TTC549 (cell line): ENCODE measurements around the gene MSN.
"Not testable (repeated sequence)": the region's sequence is repeated elsewhere in the genome, so short reads cannot be mapped to it uniquely, and the experiment has no call there.

Source experiments
- FAIRE-seq: peaks from 2 replicates; lab custom pipeline; 2012; peaks lifted over from hg19 to GRCh38; lab: Jason Lieb, UNC

Gene MSN

GRCh38 chrX:65667503-65668376 is at the start of gene MSN:
TSS of gene MSN (plus strand) at chrX:65667654. CDS start at chrX:65667842, 188 bp downstream.
- no peak for FAIRE-seq

- not testable (repeated sequence) for FAIRE-seq
These were observed 47.3 kb upstream of the MSN start for GRCh38 chrX:65620096-65620705.

- FAIRE-seq, result no peak
These were observed 36.7 kb upstream of the MSN start for GRCh38 chrX:65630771-65631170.

GRCh38 chrX:65633826-65634225 is 33.6 kb upstream of the MSN start:
- no peak for FAIRE-seq

- no peak for FAIRE-seq
These were observed 32.7 kb upstream of the MSN start for GRCh38 chrX:65634732-65635131.

GRCh38 chrX:65635378-65635777 is 32.1 kb upstream of the MSN start:
- no peak for FAIRE-seq

- no peak for FAIRE-seq
These were observed 31.6 kb upstream of the MSN start for GRCh38 chrX:65635822-65636221.

- FAIRE-seq, result not testable (repeated sequence)
These were observed 31.2 kb upstream of the MSN start for GRCh38 chrX:65636261-65636660.

- FAIRE-seq, result no peak
These were observed 30.1 kb upstream of the MSN start for GRCh38 chrX:65637335-65637734.

- no peak for FAIRE-seq
These were observed 24.5 kb upstream of the MSN start for GRCh38 chrX:65642914-65643491.

GRCh38 chrX:65643531-65644052 is 23.9 kb upstream of the MSN start:
- no peak for FAIRE-seq

- no peak for FAIRE-seq
These were observed 22.7 kb upstream of the MSN start for GRCh38 chrX:65644621-65645289.

- no peak for FAIRE-seq
These were observed 19.7 kb upstream of the MSN start for GRCh38 chrX:65647801-65648200.

- FAIRE-seq, result no peak
These were observed 15.4 kb upstream of the MSN start for GRCh38 chrX:65652098-65652497.

GRCh38 chrX:65657009-65657441 is 10.4 kb upstream of the MSN start:
- FAIRE-seq, result not testable (repeated sequence)

GRCh38 chrX:65657659-65658058 is 9.8 kb upstream of the MSN start:
- FAIRE-seq, result no peak

GRCh38 chrX:65658229-65658628 is 9.2 kb upstream of the MSN start:
- no peak for FAIRE-seq

GRCh38 chrX:65667157-65667502 is 324 bp upstream of the MSN start:
- no peak for FAIRE-seq

- no peak for FAIRE-seq
These were observed 1.2 kb downstream of the MSN start for GRCh38 chrX:65668377-65669310.

GRCh38 chrX:65671286-65671685 is 3.8 kb downstream of the MSN start:
- no peak for FAIRE-seq

GRCh38 chrX:65671966-65672365 is 4.5 kb downstream of the MSN start:
- FAIRE-seq, result no peak

- FAIRE-seq, result no peak
These were observed 6.4 kb downstream of the MSN start for GRCh38 chrX:65673857-65674203.
